ENCODE measurements around the gene SH2D3A.
"Not testable (repeated sequence)": the region's sequence is repeated elsewhere in the genome, so short reads cannot be mapped to it uniquely, and the experiment has no call there.

The SH2D3A gene

DNA sequence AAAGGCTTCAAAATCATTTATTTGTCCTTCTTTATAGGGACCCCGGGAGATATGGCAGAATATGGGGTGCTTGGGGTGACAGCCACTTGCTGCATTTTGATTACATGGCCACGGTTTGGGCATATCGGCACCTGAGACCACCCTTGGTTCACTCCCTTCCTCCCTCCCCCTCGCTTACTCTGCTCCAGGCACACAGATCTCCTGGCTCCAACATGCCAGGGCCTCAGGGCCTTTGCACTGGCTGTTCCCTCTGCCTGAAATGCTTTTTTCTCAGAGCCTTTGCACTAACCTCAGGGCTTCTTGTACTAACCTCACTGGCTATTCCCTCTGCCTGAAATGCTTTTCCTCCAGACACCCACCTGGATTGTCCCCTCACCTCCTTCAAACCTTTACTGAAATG lies 29.0 kb upstream of the SH2D3A start:
- peaks cover 49% of the 10 kb centered on the region for H3K36me3 Mint-ChIP-seq
- H3K4me1 Mint-ChIP-seq, result peaks cover 71% of the 10 kb centered on the region
- H3K27me3 Mint-ChIP-seq, result no peaks in the 10 kb centered on the region
- ATAC-seq, result no peak
- H3K27ac Mint-ChIP-seq, result peak overlapping the region; percentile 14
- H3K4me3 Mint-ChIP-seq, result no peak overlapping the region
- H3K9me3 Mint-ChIP-seq, result peaks cover 5% of the 10 kb centered on the region

DNA sequence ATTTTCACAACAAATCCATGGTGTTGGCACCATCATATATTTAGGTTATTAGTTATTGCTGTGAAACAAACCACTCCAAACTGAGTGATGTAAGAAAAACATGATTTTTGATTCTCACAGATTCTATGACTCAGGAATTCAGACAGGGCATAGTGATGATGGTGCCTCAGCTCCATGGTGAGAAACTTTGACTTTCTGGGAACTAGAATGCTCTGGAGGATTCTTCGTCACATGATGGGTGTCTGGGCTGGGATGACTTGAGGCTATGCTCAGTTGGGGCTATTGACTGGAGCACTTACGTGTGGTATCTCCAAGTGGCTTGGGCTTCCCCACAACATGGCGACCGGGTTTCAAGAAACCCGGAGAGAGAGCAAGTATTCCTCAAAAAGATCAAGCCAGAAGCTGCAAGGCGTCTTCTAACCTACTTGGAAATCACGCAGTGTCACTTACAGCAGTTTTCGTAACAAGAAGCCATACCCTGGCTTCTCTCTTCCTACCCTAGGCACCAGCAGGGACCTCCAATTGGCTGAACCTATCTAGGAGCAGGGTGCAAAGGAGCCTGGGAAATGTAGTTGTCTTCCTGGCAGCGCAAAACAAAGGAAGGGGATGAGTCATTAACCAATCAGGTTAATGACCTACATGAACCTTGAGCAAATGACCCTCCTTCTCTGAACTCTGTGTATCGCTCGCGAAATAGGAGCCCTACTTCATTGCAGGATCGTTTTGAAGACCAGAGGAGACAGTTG lies 27.6 kb upstream of the SH2D3A start:
- Mint-ChIP-seq H3K9me3 (peaks cover 5% of the 10 kb centered on the region), H3K27me3 (no peaks in the 10 kb centered on the region), H3K27ac (no peak overlapping the region), H3K4me3 (no peak overlapping the region), H3K4me1 (peaks cover 58% of the 10 kb centered on the region), H3K36me3 (peaks cover 48% of the 10 kb centered on the region)
- ATAC-seq, result no peak

- peaks cover 55% of the 10 kb centered on the region for H3K4me1 Mint-ChIP-seq
- H3K27ac Mint-ChIP-seq, result no peak overlapping the region
- no peak overlapping the region for H3K4me3 Mint-ChIP-seq
- peaks cover 5% of the 10 kb centered on the region for H3K9me3 Mint-ChIP-seq
- ATAC-seq, result no peak
- H3K36me3 Mint-ChIP-seq, result peaks cover 54% of the 10 kb centered on the region
- no peaks in the 10 kb centered on the region for H3K27me3 Mint-ChIP-seq
Measured at GRCh38 chr19:6793973-6794372, 26.7 kb upstream of the SH2D3A start.

- H3K27ac Mint-ChIP-seq, result no peak overlapping the region
Measured at GRCh38 chr19:6793411-6793810, 26.2 kb upstream of the SH2D3A start.

DNA sequence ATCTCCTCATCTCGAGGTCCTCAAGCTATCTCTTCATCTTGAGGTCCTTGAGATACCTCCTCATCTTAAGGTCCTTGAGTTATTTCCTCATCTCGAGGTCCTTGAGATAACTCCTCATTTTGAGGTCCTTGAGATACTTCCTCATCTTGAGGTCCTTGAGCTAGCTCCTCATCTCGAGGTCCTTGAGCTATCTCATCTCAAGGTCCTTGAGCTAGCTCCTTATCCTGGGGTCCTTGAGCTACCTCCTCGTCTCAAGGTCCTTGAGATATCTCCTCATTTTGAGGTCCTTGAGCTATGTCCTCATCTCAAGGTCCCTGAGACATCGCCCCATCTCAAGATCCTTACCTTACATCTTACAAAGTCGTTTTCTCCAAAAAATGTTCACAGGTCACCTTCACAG lies 24.0 kb upstream of the SH2D3A start:
- Mint-ChIP-seq H3K9me3 (peaks cover 7% of the 10 kb centered on the region), H3K27me3 (no peaks in the 10 kb centered on the region), H3K27ac (peak overlapping the region; percentile 47), H3K36me3 (peaks cover 54% of the 10 kb centered on the region), H3K4me3 (no peak overlapping the region), H3K4me1 (peaks cover 47% of the 10 kb centered on the region)
- ATAC-seq, result no peak

More at GRCh38 chr19:6793411-6793810, 26.2 kb upstream of the SH2D3A start:
- H3K4me1 Mint-ChIP-seq, result peaks cover 59% of the 10 kb centered on the region
- no peak overlapping the region for H3K4me3 Mint-ChIP-seq
- no peak for ATAC-seq
- H3K27me3 Mint-ChIP-seq, result no peaks in the 10 kb centered on the region
- H3K9me3 Mint-ChIP-seq, result peaks cover 5% of the 10 kb centered on the region
- peaks cover 54% of the 10 kb centered on the region for H3K36me3 Mint-ChIP-seq

DNA sequence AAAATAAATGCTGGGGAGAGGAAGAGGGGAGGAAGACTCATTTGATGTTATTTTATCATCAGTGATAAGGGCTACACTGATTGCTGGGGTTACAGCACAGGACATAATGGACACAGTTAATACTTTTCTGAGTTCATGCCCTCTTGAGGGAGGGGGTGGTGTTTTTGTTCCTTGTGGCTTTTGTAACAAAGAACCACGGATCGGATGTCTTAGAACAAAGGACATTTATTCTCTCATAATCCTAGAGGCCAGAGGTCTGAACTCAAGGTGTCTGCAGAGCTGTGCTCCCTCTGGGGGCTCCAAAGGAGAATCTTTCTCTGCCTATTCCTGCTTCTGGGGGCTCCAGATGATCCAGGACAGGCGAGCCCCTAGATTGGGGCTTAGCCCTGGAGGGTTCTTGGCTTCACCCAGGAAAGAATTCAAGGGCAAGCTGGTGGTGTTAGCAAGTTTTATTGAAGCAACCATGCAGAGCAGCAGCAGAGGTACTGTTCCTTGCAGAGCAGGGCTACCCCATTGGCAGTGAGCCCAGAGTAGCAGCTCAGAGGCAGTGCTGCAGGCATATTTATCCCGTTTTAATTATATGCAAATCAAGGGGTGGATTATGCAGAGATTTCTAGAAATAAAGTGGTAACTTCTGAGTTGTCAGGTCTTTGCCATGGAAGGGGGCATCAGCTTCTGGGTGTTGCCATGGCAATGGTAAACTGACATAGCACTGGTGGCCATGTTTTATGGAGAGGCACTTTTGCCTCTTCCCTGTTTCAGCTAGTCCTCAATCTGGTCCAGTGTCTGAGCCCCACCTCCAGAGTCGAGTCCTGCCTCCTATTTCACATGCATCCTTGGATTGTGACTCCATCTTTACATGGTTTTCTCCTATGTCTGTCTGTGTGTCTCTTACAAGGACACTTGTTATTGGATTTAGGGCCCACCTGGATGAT lies 23.2 kb upstream of the SH2D3A start:
- H3K27ac Mint-ChIP-seq, result no peak overlapping the region
- peaks cover 54% of the 10 kb centered on the region for H3K4me1 Mint-ChIP-seq
- no peak overlapping the region for H3K4me3 Mint-ChIP-seq
- ATAC-seq, result no peak
- no peaks in the 10 kb centered on the region for H3K27me3 Mint-ChIP-seq
- H3K36me3 Mint-ChIP-seq, result peaks cover 61% of the 10 kb centered on the region
- peaks cover 7% of the 10 kb centered on the region for H3K9me3 Mint-ChIP-seq

DNA sequence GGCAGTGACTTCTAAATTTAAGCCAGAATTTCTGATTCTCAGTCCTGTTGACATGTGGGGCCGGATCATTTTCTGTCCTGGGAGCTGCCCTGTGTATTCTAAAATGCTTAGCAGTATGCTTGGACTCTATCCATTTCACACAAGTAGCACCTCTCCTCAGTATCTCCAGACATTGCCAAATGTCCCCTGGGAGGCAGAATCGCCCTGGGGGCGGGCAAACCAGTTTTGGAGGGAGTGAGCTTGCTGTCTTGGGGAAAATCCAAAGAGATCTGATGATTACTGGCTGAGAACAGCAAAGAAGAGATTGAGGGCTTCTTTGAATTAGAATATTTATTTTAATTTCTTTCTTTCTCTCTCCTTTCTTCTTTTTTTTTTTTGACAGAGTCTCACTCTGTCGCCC lies 21.7 kb upstream of the SH2D3A start:
- Mint-ChIP-seq H3K4me1 (peaks cover 56% of the 10 kb centered on the region), H3K36me3 (peaks cover 62% of the 10 kb centered on the region), H3K4me3 (no peak overlapping the region), H3K9me3 (peaks cover 2% of the 10 kb centered on the region), H3K27me3 (no peaks in the 10 kb centered on the region), H3K27ac (peak overlapping the region; percentile 63)
- ATAC-seq, result no peak

GRCh38 chr19:6787393-6787792 lies 20.2 kb upstream of the SH2D3A start:
- ATAC-seq, result no peak
- H3K27ac Mint-ChIP-seq, result no peak overlapping the region
- peaks cover 50% of the 10 kb centered on the region for H3K36me3 Mint-ChIP-seq
- H3K9me3 Mint-ChIP-seq, result peaks cover 2% of the 10 kb centered on the region
- H3K27me3 Mint-ChIP-seq, result no peaks in the 10 kb centered on the region
- no peak overlapping the region for H3K4me3 Mint-ChIP-seq
- H3K4me1 Mint-ChIP-seq, result peaks cover 56% of the 10 kb centered on the region

GRCh38 chr19:6779206-6779605 lies 12.0 kb upstream of the SH2D3A start:
- no peak overlapping the region for H3K4me3 Mint-ChIP-seq
- peaks cover 61% of the 10 kb centered on the region for H3K4me1 Mint-ChIP-seq
- no peak overlapping the region for H3K27ac Mint-ChIP-seq
- no peak for ATAC-seq
- peaks cover 38% of the 10 kb centered on the region for H3K36me3 Mint-ChIP-seq
- H3K9me3 Mint-ChIP-seq, result peaks cover 11% of the 10 kb centered on the region
- no peaks in the 10 kb centered on the region for H3K27me3 Mint-ChIP-seq

- ATAC-seq, result no peak
- no peaks in the 10 kb centered on the region for H3K27me3 Mint-ChIP-seq
- no peak overlapping the region for H3K4me3 Mint-ChIP-seq
- peak overlapping the region; percentile 81 for H3K27ac Mint-ChIP-seq
- peaks cover 36% of the 10 kb centered on the region for H3K36me3 Mint-ChIP-seq
- H3K4me1 Mint-ChIP-seq, result peaks cover 67% of the 10 kb centered on the region
- peaks cover 11% of the 10 kb centered on the region for H3K9me3 Mint-ChIP-seq
Measured at GRCh38 chr19:6778386-6778785, 11.2 kb upstream of the SH2D3A start.

DNA sequence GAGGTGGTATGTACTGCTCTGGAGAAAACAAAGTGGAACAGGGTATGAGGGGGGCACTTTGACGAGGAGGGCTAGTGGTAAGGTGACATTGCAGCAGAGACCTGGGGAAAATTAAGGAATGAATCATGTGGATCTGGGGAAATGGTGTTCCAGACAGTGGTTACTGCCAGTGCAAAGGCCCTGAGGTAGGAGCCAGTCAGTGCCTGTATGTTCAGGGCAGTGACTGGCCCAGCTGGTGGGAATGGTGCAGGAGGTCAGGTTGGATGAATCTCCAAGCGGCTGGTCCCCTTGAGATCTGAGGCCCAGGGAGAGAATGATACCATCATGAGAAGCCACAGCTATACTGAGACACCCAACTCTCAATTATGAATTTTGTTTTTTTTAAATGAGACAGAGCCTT lies 10.2 kb upstream of the SH2D3A start:
- Mint-ChIP-seq H3K4me1 (peaks cover 60% of the 10 kb centered on the region), H3K27me3 (no peaks in the 10 kb centered on the region), H3K9me3 (peaks cover 11% of the 10 kb centered on the region), H3K4me3 (no peak overlapping the region), H3K27ac (peak overlapping the region; percentile 81), H3K36me3 (peaks cover 36% of the 10 kb centered on the region)
- no peak for ATAC-seq

GRCh38 chr19:6776999-6777398 lies 9.8 kb upstream of the SH2D3A start:
- Mint-ChIP-seq H3K36me3 (peaks cover 36% of the 10 kb centered on the region), H3K27me3 (no peaks in the 10 kb centered on the region), H3K4me3 (no peak overlapping the region), H3K27ac (peak overlapping the region; percentile 81), H3K9me3 (peaks cover 11% of the 10 kb centered on the region), H3K4me1 (peaks cover 65% of the 10 kb centered on the region)
- no peak for ATAC-seq

- H3K27me3 Mint-ChIP-seq, ATAC-seq, H3K4me3 Mint-ChIP-seq: not testable (repeated sequence)
- H3K9me3 Mint-ChIP-seq, result peaks cover 16% of the 10 kb centered on the region
- H3K36me3 Mint-ChIP-seq, result peaks cover 28% of the 10 kb centered on the region
- H3K27ac Mint-ChIP-seq, result peak overlapping the region; percentile 81
- H3K4me1 Mint-ChIP-seq, result peaks cover 64% of the 10 kb centered on the region
Measured at GRCh38 chr19:6776045-6776444, 8.8 kb upstream of the SH2D3A start.

DNA sequence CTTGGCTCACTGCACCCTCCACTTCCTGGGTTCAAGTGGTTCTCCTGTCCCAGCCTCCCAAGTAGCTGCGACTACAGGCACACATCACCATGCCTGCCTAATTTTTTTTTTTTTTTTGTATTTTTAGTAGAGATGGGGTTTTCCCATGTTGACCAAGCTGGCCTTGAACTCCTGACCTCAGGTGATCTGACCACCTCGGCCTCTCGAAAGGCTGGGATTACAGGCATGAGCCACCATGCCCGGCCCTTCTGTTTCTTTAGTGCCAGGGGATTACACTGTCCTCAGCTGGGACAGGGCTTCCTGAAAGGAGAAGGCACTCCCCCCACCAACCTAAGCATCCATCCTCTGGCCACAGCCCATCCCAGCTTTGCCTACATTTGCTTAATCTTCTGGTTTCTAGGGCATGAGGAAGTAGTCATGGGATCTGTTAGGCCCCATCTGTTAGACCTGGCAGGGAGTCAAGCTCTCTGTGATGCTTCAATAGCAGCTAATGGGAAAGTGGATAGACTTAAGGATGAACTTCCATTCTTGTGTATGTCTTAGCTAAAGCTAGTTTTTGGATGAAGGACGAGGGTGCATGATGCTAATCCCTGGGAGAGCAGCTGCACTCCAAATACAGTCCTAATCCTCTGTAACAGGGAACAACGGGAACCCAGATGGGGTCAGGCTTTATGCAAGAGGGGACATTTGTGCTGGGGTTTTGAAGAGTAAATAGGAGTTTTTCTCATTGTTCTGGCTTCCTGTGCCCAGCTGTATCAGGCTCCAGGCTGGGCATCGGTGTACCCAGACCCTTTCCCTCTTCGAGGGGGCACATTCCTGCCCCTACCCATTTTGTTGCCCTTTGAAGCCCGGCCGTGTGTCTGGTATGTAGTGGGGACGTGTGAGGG lies 7.8 kb upstream of the SH2D3A start:
- H3K36me3 Mint-ChIP-seq, result peaks cover 26% of the 10 kb centered on the region
- H3K9me3 Mint-ChIP-seq, result peaks cover 16% of the 10 kb centered on the region
- peak overlapping the region; percentile 61 for H3K4me3 Mint-ChIP-seq
- peak overlapping the region; percentile 46 for H3K27ac Mint-ChIP-seq
- no peak for ATAC-seq
- no peaks in the 10 kb centered on the region for H3K27me3 Mint-ChIP-seq
- peaks cover 62% of the 10 kb centered on the region for H3K4me1 Mint-ChIP-seq

Data from stimulated activated memory B cell treated with anti-CD40 and anti-IgM and Interleukin-4, amounts not matched to agents 10 μg/mL and 1 μg/mL and 100 μg/mL, for 72 hours (primary cell).